Breast epithelium (tissue), 3 donors: ENCODE measurements around the gene UBE2G1.

ENCODE experiments used
- CTCF ChIP-seq, 3 donors: fragments of 450-650 bp; IDR thresholded peaks; one replicate each; pipeline ENCODE4 v1.5.1; 2016 to 2017; ENCODE audit warnings: antibody characterized with exemption in 3 of 3, mild to moderate bottlenecking in 3 of 3, moderate library complexity in 3 of 3
- POLR2A ChIP-seq: fragments of 450-650 bp; IDR thresholded peaks from one replicate; pipeline ENCODE4 v1.6.1; 2016; ENCODE audit warnings: antibody characterized with exemption, mild to moderate bottlenecking, moderate library complexity
- POLR2AphosphoS5 ChIP-seq, 3 donors: sonication (generic); formaldehyde crosslinking; IDR thresholded peaks; one replicate each; pipeline ENCODE4 v1.6.1; 2017; ENCODE audit warnings: antibody characterized with exemption in 3 of 3

GRCh38 chr17:4307179-4307930, 59.1 kb downstream of the UBE2G1 start:
- TF ChIP-seq POLR2A, result no peak
- no peak for TF ChIP-seq CTCF (IDR thresholded peaks at IDR 0.05)
- TF ChIP-seq POLR2AphosphoS5 (IDR thresholded peaks at IDR 0.05), result no peak
